ENCODE results near the gene PRL.

GRCh38 chr6:22263748-22264147 lies 33.1 kb downstream of the PRL start:
- TF ChIP-seq CTCF (conservative IDR thresholded peaks at IDR 0.05 in 1 of 2, IDR thresholded peaks at IDR 0.05 in 1 of 2; ENCODE audit: low read depth in 1 of 2, low read length in 2 of 2) (no peak), EZH2 (IDR thresholded peaks at IDR 0.05; ENCODE audit: low read length, missing control alignments) (no peak)
